ENCODE data around the gene ROBO3. TPM values are rescaled to one million over a fixed set of nuclear protein-coding genes. Genes with fewer than 3 reads are reported as not detected.

ROBO3 gene
- total RNA-seq, 1 donor, result 18.1 TPM

DNA sequence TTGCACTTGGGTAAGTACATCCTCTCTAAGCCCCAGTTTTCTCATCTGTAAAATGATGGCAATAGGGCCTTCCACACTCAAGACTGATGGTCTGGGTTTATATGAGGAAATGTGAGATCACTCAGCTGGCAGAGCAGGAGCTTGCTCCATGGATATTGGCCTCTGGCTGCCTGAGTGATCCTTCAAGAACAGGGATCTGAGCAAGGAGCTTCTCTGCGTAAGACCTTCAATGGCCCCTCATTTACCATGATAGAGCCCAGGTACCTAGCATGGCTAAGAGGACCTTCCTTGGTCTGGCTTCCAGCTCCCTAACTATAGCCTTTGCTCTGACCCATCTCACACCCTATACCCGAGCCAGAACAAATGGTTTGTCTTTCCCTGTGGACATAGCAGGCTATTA is 26.9 kb downstream of the ROBO3 start:
- Histone ChIP-seq H2AFZ (ENCODE audit: low read length) (no peak overlapping the region), H4K20me1 (ENCODE audit: insufficient read depth, low read length) (no peaks in the 10 kb centered on the region), H3K4me2 (ENCODE audit: insufficient read depth, low read length) (no peak overlapping the region), H3K27ac (ENCODE audit: low read depth, low read length) (no peak overlapping the region), H3K36me3 (ENCODE audit: insufficient read depth, low read length) (no peaks in the 10 kb centered on the region), H3K27me3 (ENCODE audit: insufficient read depth, low read length) (no peaks in the 10 kb centered on the region), H3K4me1 (ENCODE audit: insufficient read depth, low read length) (peaks cover 8% of the 10 kb centered on the region), H3K9me3 (ENCODE audit: low read depth, low read length) (no peaks in the 10 kb centered on the region), H3K4me3 (ENCODE audit: insufficient read depth, low read length) (no peak overlapping the region), H3K79me2 (ENCODE audit: insufficient read depth, low read length) (no peaks in the 10 kb centered on the region)
- DNase-seq (ENCODE audit: insufficient read length, low spot score, missing footprints), result peak; percentile 44
- TF ChIP-seq, protein P1, sequence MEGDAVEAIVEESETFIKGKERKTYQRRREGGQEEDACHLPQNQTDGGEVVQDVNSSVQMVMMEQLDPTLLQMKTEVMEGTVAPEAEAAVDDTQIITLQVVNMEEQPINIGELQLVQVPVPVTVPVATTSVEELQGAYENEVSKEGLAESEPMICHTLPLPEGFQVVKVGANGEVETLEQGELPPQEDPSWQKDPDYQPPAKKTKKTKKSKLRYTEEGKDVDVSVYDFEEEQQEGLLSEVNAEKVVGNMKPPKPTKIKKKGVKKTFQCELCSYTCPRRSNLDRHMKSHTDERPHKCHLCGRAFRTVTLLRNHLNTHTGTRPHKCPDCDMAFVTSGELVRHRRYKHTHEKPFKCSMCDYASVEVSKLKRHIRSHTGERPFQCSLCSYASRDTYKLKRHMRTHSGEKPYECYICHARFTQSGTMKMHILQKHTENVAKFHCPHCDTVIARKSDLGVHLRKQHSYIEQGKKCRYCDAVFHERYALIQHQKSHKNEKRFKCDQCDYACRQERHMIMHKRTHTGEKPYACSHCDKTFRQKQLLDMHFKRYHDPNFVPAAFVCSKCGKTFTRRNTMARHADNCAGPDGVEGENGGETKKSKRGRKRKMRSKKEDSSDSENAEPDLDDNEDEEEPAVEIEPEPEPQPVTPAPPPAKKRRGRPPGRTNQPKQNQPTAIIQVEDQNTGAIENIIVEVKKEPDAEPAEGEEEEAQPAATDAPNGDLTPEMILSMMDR (IDR thresholded peaks at IDR 0.05; ENCODE audit: extremely low read depth, low read depth, low read length), result no peak

DNA sequence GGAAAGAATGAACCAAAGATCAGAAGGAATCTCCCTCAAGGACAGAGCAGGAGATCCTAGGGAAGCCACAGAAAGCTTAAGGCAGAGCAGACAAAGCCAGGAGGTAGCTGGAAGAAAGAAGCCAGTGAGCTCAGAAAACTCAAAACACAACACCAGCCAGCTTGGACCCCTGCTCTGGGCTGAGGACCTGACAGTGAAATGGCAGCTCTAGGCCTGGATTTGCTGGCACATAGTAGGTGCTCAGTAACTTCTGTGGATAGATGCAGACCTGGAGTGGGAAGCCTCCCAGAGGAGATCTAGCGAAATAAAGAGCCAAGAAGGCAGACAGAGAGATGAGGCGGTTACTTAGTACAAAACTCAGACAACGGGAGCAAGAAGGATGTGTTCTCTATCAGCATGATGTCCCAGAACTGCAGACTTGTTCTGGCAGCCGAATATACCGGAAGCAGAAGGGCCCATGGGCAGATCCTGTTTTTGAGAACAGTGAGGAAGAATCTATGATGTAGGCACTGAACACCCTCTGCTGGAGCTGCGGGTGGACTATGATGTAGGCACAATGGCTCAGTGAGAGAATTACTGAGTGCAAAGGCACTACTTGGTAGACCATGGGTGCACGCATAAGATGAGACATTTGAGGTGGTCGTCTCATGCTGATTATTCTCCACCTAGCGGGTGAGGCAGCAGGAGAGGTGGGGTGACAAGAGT is 27.7 kb downstream of the ROBO3 start:
- H2AFZ ChIP-seq (ENCODE audit: low read length), result no peak overlapping the region
- TF ChIP-seq, protein P1 (IDR thresholded peaks at IDR 0.05; ENCODE audit: extremely low read depth, low read depth, low read length), result no peak
- no peaks in the 10 kb centered on the region for H3K36me3 ChIP-seq (ENCODE audit: insufficient read depth, low read length)
- H4K20me1 ChIP-seq (ENCODE audit: insufficient read depth, low read length), result no peaks in the 10 kb centered on the region
- no peak overlapping the region for H3K4me2 ChIP-seq (ENCODE audit: insufficient read depth, low read length)
- H3K4me1 ChIP-seq (ENCODE audit: insufficient read depth, low read length), result peaks cover 15% of the 10 kb centered on the region
- peak; percentile 37 for DNase-seq (ENCODE audit: insufficient read length, low spot score, missing footprints)
- H3K27me3 ChIP-seq (ENCODE audit: insufficient read depth, low read length), result no peaks in the 10 kb centered on the region
- H3K4me3 ChIP-seq (ENCODE audit: insufficient read depth, low read length), result no peak overlapping the region
- H3K79me2 ChIP-seq (ENCODE audit: insufficient read depth, low read length), result no peaks in the 10 kb centered on the region
- H3K9me3 ChIP-seq (ENCODE audit: low read depth, low read length), result no peaks in the 10 kb centered on the region
- no peak overlapping the region for H3K27ac ChIP-seq (ENCODE audit: low read depth, low read length)

DNA sequence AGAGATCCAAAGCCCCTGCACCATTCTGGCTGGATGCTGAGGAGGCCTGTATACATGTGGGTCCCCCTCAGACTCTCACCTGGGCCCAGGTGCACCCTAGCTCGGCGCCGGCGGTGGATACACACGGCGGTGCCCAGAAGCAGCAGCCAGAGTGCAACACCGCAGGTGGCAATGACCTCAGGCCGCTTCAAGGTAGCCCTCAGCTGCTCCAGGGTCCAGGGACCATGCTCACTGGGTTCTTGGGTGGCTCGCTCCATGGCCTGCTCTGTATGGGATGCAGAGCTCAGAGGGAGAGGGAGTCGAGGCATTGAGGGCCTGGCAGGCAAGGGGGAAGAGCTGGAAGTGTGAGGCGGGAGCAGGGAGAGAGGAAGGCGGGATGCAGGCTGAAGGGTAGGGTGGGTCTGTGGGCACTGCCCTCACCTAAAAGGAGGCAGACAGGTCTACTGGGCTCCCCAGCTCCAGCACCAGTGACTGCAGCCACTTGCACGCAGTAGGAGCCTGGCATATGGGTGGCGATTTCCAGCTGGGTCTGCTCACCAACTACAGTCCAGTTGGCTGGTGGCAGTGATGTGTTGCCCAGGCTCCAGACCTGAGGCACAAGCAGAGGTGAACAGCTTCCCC is 28.7 kb downstream of the ROBO3 start:
- no peaks in the 10 kb centered on the region for H3K79me2 ChIP-seq (ENCODE audit: insufficient read depth, low read length)

More for the DNA sequence above, 28.7 kb downstream of the ROBO3 start:
- TF ChIP-seq, protein P1 (IDR thresholded peaks at IDR 0.05; ENCODE audit: extremely low read depth, low read depth, low read length), result no peak
- Histone ChIP-seq H3K4me2 (ENCODE audit: insufficient read depth, low read length) (no peak overlapping the region), H3K4me1 (ENCODE audit: insufficient read depth, low read length) (peaks cover 25% of the 10 kb centered on the region), H2AFZ (ENCODE audit: low read length) (no peak overlapping the region), H3K27ac (ENCODE audit: low read depth, low read length) (no peak overlapping the region), H3K36me3 (ENCODE audit: insufficient read depth, low read length) (no peaks in the 10 kb centered on the region), H3K27me3 (ENCODE audit: insufficient read depth, low read length) (no peaks in the 10 kb centered on the region), H4K20me1 (ENCODE audit: insufficient read depth, low read length) (no peaks in the 10 kb centered on the region), H3K4me3 (ENCODE audit: insufficient read depth, low read length) (no peak overlapping the region), H3K9me3 (ENCODE audit: low read depth, low read length) (no peaks in the 10 kb centered on the region)
- DNase-seq (ENCODE audit: insufficient read length, low spot score, missing footprints), result peak; percentile 52
